Endothelial cell of umbilical vein (primary cell): Measurements from ENCODE around the gene PAN3. TPM values are rescaled to one million over a fixed set of nuclear protein-coding genes. Genes with fewer than 3 reads are reported as not detected.

Experiments
- BruUV-seq: library from RNA; stranded (reverse); fragments of 400-500 nt; replicated peaks from 2 replicates; lab custom pipeline; 2021; lab: Mats Ljungman, UMichigan
- CTCF ChIA-PET: fragments of 300-600, 350-600 bp; sonication (Branson Sonifier 250); formaldehyde crosslinking; loops from one replicate; lab custom pipeline; 2021; ENCODE audit warnings: antibody characterized with exemption, inconsistent platforms; lab: Charles Lee
- POLR2A ChIA-PET: fragments of 300-600, 350-600 bp; sonication (Branson Sonifier 250); formaldehyde crosslinking; loops from one replicate; lab custom pipeline; 2021; ENCODE audit warnings: antibody characterized with exemption, inconsistent platforms; lab: Charles Lee
- DNase-seq: peaks from one replicate; pipeline ENCODE4 v3.0.0-alpha.2; 2011; ENCODE audit warnings: low read depth, low spot score
- FAIRE-seq: peaks from 2 replicates; lab custom pipeline; 2011; peaks lifted over from hg19 to GRCh38; lab: Jason Lieb, UNC
- H2AFZ ChIP-seq: 2 replicates; pipeline ENCODE4 v1.6.0; 2012; ENCODE audit warnings: low read depth, low read length, control low read depth, inconsistent platforms
- H3K27ac ChIP-seq: 2 replicates; pipeline ENCODE4 v1.5.1; 2011; ENCODE audit warnings: low read depth, mild to moderate bottlenecking, control low read depth, low read length, moderate library complexity; ENCODE audit not compliant: insufficient read depth
- H3K27me3 ChIP-seq, 2 experiments: 2 replicates each; pipeline versions ENCODE4 v1.6.0 to v1.6.1; 2011; ENCODE audit warnings: low read length in 2 of 2, mixed read lengths in 1 of 2; ENCODE audit not compliant: control insufficient read depth in 2 of 2, insufficient read depth in 2 of 2
- H3K36me3 ChIP-seq, 2 experiments: 2 replicates in 1 of 2; 3 replicates in 1 of 2; pipeline ENCODE4 v1.5.1; 2011; ENCODE audit warnings: low read length in 2 of 2, mild to moderate bottlenecking in 1 of 2, moderate library complexity in 1 of 2; ENCODE audit not compliant: control insufficient read depth in 2 of 2, insufficient read depth in 2 of 2; ENCODE audit errors: extremely low read depth in 1 of 2
- H3K4me1 ChIP-seq: 3 replicates; pipeline ENCODE4 v1.5.1; 2011; ENCODE audit warnings: mild to moderate bottlenecking, low read length; ENCODE audit not compliant: control insufficient read depth, insufficient read depth; ENCODE audit errors: extremely low read depth
- H3K4me2 ChIP-seq: 2 replicates; pipeline ENCODE4 v1.6.1; 2011; ENCODE audit warnings: low read length, control low read depth, mixed read lengths; ENCODE audit not compliant: insufficient read depth
- H3K4me3 ChIP-seq, 3 experiments: fragments of 200-600 bp in 1 of 3; sonication (generic), shearing (Covaris generic) in 1 of 3; replicated peaks in 1 of 3; 2 replicates each; pipeline ENCODE4 v1.5.1; 2011 to 2016; ENCODE audit warnings: control low read depth in 3 of 3, low read length in 3 of 3, mild to moderate bottlenecking in 2 of 3, inconsistent platforms in 1 of 3, low read depth in 1 of 3, moderate library complexity in 1 of 3; ENCODE audit not compliant: insufficient read depth in 1 of 3
- H3K79me2 ChIP-seq: 2 replicates; pipeline ENCODE4 v1.6.0; 2012; ENCODE audit warnings: low read length, inconsistent platforms; ENCODE audit not compliant: control insufficient read depth, insufficient read depth
- H3K9ac ChIP-seq: replicated peaks from 2 replicates; pipeline ENCODE3; 2011; ENCODE audit warnings: low read length, control low read depth; ENCODE audit not compliant: insufficient read depth; ENCODE audit errors: extremely low read depth
- H3K9me1 ChIP-seq: replicated peaks from 3 replicates; pipeline ENCODE4 v1.6.0; 2011; ENCODE audit warnings: mild to moderate bottlenecking, low read length; ENCODE audit not compliant: control insufficient read depth, insufficient read depth; ENCODE audit errors: extremely low read depth
- H3K9me3 ChIP-seq: replicated peaks from 2 replicates; pipeline ENCODE4 v1.5.1; 2012; ENCODE audit warnings: low read length, inconsistent platforms; ENCODE audit not compliant: control insufficient read depth, insufficient read depth
- H4K20me1 ChIP-seq: replicated peaks from 2 replicates; pipeline ENCODE3; 2011; ENCODE audit warnings: mild to moderate bottlenecking, low read length; ENCODE audit not compliant: control insufficient read depth, insufficient read depth; ENCODE audit errors: extremely low read depth
- EZH2 ChIP-seq: IDR thresholded peaks from 2 replicates; pipeline ENCODE4 v1.6.1; 2012; ENCODE audit warnings: borderline replicate concordance, low read depth, mild to moderate bottlenecking, moderate library complexity, low read length, inconsistent platforms; ENCODE audit not compliant: severe bottlenecking
- FOS ChIP-seq: IDR thresholded peaks from 2 replicates; pipeline ENCODE4 v1.6.1; 2011; ENCODE audit warnings: mild to moderate bottlenecking, low read length, moderate library complexity, borderline replicate concordance; ENCODE audit not compliant: insufficient read depth
- GATA2 ChIP-seq: IDR thresholded peaks from 2 replicates; pipeline ENCODE4 v1.7.0; 2011; ENCODE audit warnings: low read depth, mild to moderate bottlenecking, moderate library complexity, mixed read lengths, low read length; ENCODE audit not compliant: insufficient read length, insufficient read depth
- JUN ChIP-seq: IDR thresholded peaks from 2 replicates; pipeline ENCODE4 v1.6.1; 2011; ENCODE audit warnings: borderline replicate concordance, low read depth; ENCODE audit not compliant: insufficient read length, insufficient read depth
- MAX ChIP-seq: IDR thresholded peaks from 2 replicates; pipeline ENCODE4 v1.6.1; 2011; ENCODE audit not compliant: insufficient read depth, insufficient read length
- MYC ChIP-seq: IDR thresholded peaks from one replicate; pipeline ENCODE4 v1.6.1; 2011; ENCODE audit warnings: mild to moderate bottlenecking, low read depth, low read length
- POLR2A ChIP-seq: IDR thresholded peaks from 2 replicates; pipeline ENCODE4 v1.6.1; 2012; ENCODE audit warnings: low read depth, mild to moderate bottlenecking, control low read depth, low read length
- POLR2AphosphoS5 ChIP-seq: IDR thresholded peaks from 2 replicates; pipeline ENCODE4 v1.6.1; 2012; ENCODE audit warnings: low read depth, mild to moderate bottlenecking, control low read depth, low read length, moderate library complexity; ENCODE audit not compliant: insufficient read depth
- dilution Hi-C: fragments of 300-500 bp; cut with MboI; formaldehyde crosslinking; loops from one replicate; pipeline ENCODE4 v1.15.0; 2019; ENCODE audit warnings: low sequenced_read_pairs; ENCODE audit not compliant: extremely low pct_ligation_motif_present
- intact Hi-C: fragments of 100-400 bp; cut with micrococcal nuclease; formaldehyde crosslinking; loops from one replicate; pipeline ENCODE4 v1.10.0; 2022
- polyA plus RNA-seq, 4 experiments: library from polyadenylated mRNA; depleted of rRNA in 3 of 4; stranded (reverse) in 3 of 4; unstranded in 1 of 4; fragments of >200 nt; gene quantifications; 2 replicates each; pipeline versions ENCODE4 v1.2.1 to v1.2.3, GENCODE V29; 2011 to 2012; ENCODE audit warnings: missing spikeins in 1 of 4
- total RNA-seq: library from RNA; stranded (reverse); gene quantifications from 2 replicates; pipeline ENCODE4 v1.2.3, GENCODE V29; 2021
- TF ChIP-seq, protein P1 (sequence below), 2 donors: IDR thresholded peaks; 1 replicate in 1 of 2; 2 replicates in 1 of 2; pipeline ENCODE4 v1.5.1; 2011; ENCODE audit warnings: low read length in 2 of 2, mild to moderate bottlenecking in 2 of 2, moderate library complexity in 2 of 2, control low read depth in 1 of 2, inconsistent platforms in 1 of 2, low read depth in 1 of 2; ENCODE audit not compliant: insufficient read depth in 1 of 2; ENCODE audit errors: extremely low read depth in 1 of 2

The PAN3 gene
- total and polyA plus RNA-seq, 2 donors (not counting 3 experiments of a cell fraction or from before 2014, with no cell fraction given): 8.5 to 31.9 TPM

DNA sequence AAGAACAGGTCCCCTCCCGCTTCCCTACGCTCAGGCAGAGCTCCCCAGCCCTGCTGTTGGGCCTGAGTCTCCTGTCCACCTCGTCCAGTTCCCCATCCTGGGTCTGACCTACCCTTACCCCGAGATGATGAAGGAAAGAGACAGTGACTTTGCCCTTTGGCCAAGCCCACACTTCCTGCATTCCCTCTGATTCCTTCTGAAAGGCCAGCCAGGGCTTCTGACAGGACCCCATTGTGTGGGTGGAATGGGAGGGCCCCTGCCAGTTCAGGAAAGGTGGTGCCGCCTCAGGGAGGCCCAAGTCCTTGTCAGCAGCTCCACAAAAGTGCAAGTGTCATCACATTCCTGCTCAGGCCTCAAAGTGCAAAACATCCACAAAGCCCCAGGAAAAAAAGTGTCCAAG lies 177.8 kb downstream of the PAN3 start:
- intact Hi-C loops (no loop called here), dilution Hi-C loops (loop anchor here (25.0 kb wide), 1 partner anchor 171 kb away; the partner anchor contains the start of gene FLT1)
- Histone ChIP-seq H3K36me3 (peaks cover 1 to 2% of the 10 kb centered on the region in 2 experiments), H4K20me1 (no peaks in the 10 kb centered on the region), H3K4me1 (peaks cover under 1% of the 10 kb centered on the region), H3K79me2 (no peaks in the 10 kb centered on the region), H3K27me3 (no peaks in the 10 kb centered on the region), H2AFZ (no peak overlapping the region), H3K9me1 (no peaks in the 10 kb centered on the region), H3K9ac (no peak overlapping the region), H3K9me3 (no peaks in the 10 kb centered on the region), H3K27ac (no peak overlapping the region), H3K4me3 (no peak overlapping the region), H3K4me2 (no peak overlapping the region)
- DNase-seq (no peak), FAIRE-seq (no peak)
- BruUV-seq: no TSS peak
- ChIA-PET POLR2A (no interaction called here), CTCF (interaction anchor here (1.1 to 2.4 kb wide), 3 partner anchors 7 to 363 kb away, joined by 4 to 15 read pairs (median 5); no protein-coding TSS in a partner anchor)
- TF ChIP-seq JUN (no peak), MYC (no peak), EZH2 (no peak), FOS (no peak), POLR2AphosphoS5 (no peak), GATA2 (no peak), MAX (no peak), POLR2A (no peak)
- TF ChIP-seq, protein P1, sequence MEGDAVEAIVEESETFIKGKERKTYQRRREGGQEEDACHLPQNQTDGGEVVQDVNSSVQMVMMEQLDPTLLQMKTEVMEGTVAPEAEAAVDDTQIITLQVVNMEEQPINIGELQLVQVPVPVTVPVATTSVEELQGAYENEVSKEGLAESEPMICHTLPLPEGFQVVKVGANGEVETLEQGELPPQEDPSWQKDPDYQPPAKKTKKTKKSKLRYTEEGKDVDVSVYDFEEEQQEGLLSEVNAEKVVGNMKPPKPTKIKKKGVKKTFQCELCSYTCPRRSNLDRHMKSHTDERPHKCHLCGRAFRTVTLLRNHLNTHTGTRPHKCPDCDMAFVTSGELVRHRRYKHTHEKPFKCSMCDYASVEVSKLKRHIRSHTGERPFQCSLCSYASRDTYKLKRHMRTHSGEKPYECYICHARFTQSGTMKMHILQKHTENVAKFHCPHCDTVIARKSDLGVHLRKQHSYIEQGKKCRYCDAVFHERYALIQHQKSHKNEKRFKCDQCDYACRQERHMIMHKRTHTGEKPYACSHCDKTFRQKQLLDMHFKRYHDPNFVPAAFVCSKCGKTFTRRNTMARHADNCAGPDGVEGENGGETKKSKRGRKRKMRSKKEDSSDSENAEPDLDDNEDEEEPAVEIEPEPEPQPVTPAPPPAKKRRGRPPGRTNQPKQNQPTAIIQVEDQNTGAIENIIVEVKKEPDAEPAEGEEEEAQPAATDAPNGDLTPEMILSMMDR (IDR thresholded peaks at IDR 0.05; ENCODE audit: extremely low read depth in 1 of 2, insufficient read depth in 1 of 2, low read depth in 1 of 2, low read length in 2 of 2): no peak
